ENCODE measurements around the gene PAQR8.

DNA sequence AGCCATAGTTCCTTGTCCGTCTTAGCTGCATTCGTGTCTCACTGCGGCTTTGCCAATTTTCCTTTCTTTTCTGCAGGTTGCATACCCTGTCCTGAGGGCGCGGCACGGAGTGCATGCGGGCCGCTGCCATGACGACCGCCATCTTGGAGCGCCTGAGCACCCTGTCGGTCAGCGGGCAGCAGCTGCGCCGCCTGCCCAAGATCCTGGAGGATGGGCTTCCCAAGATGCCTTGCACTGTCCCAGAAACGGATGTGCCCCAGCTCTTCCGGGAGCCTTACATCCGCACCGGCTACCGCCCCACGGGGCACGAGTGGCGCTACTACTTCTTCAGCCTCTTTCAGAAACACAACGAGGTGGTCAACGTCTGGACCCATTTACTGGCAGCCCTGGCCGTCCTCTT is 41.1 kb downstream of the PAQR8 start:
- TF ChIP-seq CTCF (IDR thresholded peaks at IDR 0.05) (no peak), POLR2A (IDR thresholded peaks at IDR 0.05) (no peak)

Measured in heart left ventricle (tissue), 13 donors.